HepG2 (cell line): ENCODE data around the gene AAMP. TPM values are rescaled to one million over a fixed set of nuclear protein-coding genes. Genes with fewer than 3 reads are reported as not detected.

Experiments used
- ATF1 ChIP-seq: IDR thresholded peaks from 2 replicates; pipeline ENCODE4 v1.6.1; 2016; ENCODE audit warnings: mild to moderate bottlenecking, control low read depth
- FOSL1 ChIP-seq: sonication (generic); formaldehyde crosslinking; IDR thresholded peaks from 2 replicates; pipeline ENCODE4 v1.9.0; 2021; ENCODE audit warnings: missing genetic modification reagents, borderline replicate concordance
- FOXK1 ChIP-seq: sonication (generic); formaldehyde crosslinking; IDR thresholded peaks from 2 replicates; pipeline ENCODE4 v1.4.0; 2020; ENCODE audit warnings: low read depth, missing genetic modification reagents, borderline replicate concordance
- HES4 ChIP-seq: sonication (generic); formaldehyde crosslinking; IDR thresholded peaks from 2 replicates; pipeline ENCODE4 v1.9.0; 2021; ENCODE audit warnings: mild to moderate bottlenecking, missing genetic modification reagents, borderline replicate concordance
- HOXA5 ChIP-seq: sonication (generic); formaldehyde crosslinking; IDR thresholded peaks from 2 replicates; pipeline ENCODE4 v1.4.0; 2020; ENCODE audit warnings: missing genetic modification reagents
- KLF16 ChIP-seq, 2 experiments: sonication (generic) in 1 of 2; formaldehyde crosslinking in 1 of 2; IDR thresholded peaks; 2 replicates each; pipeline versions ENCODE4 v1.6.1 to v1.8.0; 2016 to 2023; ENCODE audit warnings: missing genetic modification reagents in 2 of 2, missing compliant biosample characterization in 1 of 2
- NFKBIZ ChIP-seq: IDR thresholded peaks from 2 replicates; pipeline ENCODE4 v1.6.1; 2018; ENCODE audit warnings: missing genetic modification reagents, missing compliant biosample characterization
- TCF12 ChIP-seq, 2 experiments: fragments of 450-650 bp in 1 of 2; sonication (generic) in 1 of 2; formaldehyde crosslinking in 1 of 2; IDR thresholded peaks; 2 replicates each; pipeline versions ENCODE4 v1.6.1 to v1.8.0; 2017 to 2022; ENCODE audit warnings: antibody characterized with exemption in 1 of 2, mild to moderate bottlenecking in 1 of 2, missing genetic modification reagents in 1 of 2, moderate library complexity in 1 of 2
- TCF7L2 ChIP-seq: IDR thresholded peaks from 2 replicates; pipeline ENCODE4 v1.6.1; 2011; ENCODE audit warnings: mild to moderate bottlenecking, low read depth, low read length, moderate library complexity
- ZNF678 ChIP-seq: sonication (generic); formaldehyde crosslinking; IDR thresholded peaks from 2 replicates; pipeline ENCODE4 v1.4.0; 2020; ENCODE audit warnings: mild to moderate bottlenecking, missing genetic modification reagents
- polyA plus RNA-seq, 8 experiments: library from polyadenylated mRNA; depleted of rRNA in 3 of 8; stranded (reverse) in 7 of 8; unstranded in 1 of 8; fragments of >200 nt; fragmentation: Illumina TruSeq in 4 of 8; extraction: Trizol in 4 of 8; gene quantifications; 2 replicates each; pipeline versions ENCODE4 v1.2.1 to v1.2.3, GENCODE V29; 2011 to 2016; ENCODE audit warnings: low read depth in 4 of 8, missing spikeins in 1 of 8, mixed read lengths in 1 of 8; ENCODE audit not compliant: insufficient read depth in 1 of 8
- total RNA-seq, 5 experiments: library from RNA; depleted of rRNA; stranded (reverse); fragments of >200 nt; fragmentation: Illumina TruSeq; extraction: Trizol; gene quantifications; 2 replicates each; pipeline ENCODE4 v1.2.3, GENCODE V29; 2016; ENCODE audit warnings: low read depth in 1 of 5
- TF ChIP-seq, protein P1 (sequence below): sonication (generic); formaldehyde crosslinking; conservative IDR thresholded peaks from 2 replicates; pipeline ENCODE4 v1.8.1; 2023; ENCODE audit warnings: missing genetic modification reagents
- TF ChIP-seq, protein P2 (sequence below): sonication (generic); formaldehyde crosslinking; IDR thresholded peaks from 2 replicates; pipeline ENCODE4 v1.8.0; 2022; ENCODE audit warnings: mild to moderate bottlenecking, missing genetic modification reagents, borderline replicate concordance
- TF ChIP-seq, protein P3 (sequence below): fragments of 450-650 bp; IDR thresholded peaks from 2 replicates; pipeline ENCODE4 v1.6.1; 2017
- TF ChIP-seq, protein P4 (sequence below): sonication (generic); formaldehyde crosslinking; IDR thresholded peaks from 2 replicates; pipeline ENCODE4 v1.4.0; 2020; ENCODE audit warnings: mild to moderate bottlenecking, missing genetic modification reagents
- TF ChIP-seq, protein P5 (sequence below): sonication (generic); formaldehyde crosslinking; IDR thresholded peaks from 2 replicates; pipeline ENCODE4 v1.5.0; 2020; ENCODE audit warnings: missing genetic modification reagents
- TF ChIP-seq, protein P6 (sequence below): sonication (generic); formaldehyde crosslinking; IDR thresholded peaks from 2 replicates; pipeline ENCODE4 v1.4.0; 2020; ENCODE audit warnings: missing genetic modification reagents

The AAMP gene
- total and polyA plus RNA-seq, 2 of the 13 experiments (the other 11 are each of a cell fraction or from before 2014, with no cell fraction given) = 110 to 186 TPM

DNA sequence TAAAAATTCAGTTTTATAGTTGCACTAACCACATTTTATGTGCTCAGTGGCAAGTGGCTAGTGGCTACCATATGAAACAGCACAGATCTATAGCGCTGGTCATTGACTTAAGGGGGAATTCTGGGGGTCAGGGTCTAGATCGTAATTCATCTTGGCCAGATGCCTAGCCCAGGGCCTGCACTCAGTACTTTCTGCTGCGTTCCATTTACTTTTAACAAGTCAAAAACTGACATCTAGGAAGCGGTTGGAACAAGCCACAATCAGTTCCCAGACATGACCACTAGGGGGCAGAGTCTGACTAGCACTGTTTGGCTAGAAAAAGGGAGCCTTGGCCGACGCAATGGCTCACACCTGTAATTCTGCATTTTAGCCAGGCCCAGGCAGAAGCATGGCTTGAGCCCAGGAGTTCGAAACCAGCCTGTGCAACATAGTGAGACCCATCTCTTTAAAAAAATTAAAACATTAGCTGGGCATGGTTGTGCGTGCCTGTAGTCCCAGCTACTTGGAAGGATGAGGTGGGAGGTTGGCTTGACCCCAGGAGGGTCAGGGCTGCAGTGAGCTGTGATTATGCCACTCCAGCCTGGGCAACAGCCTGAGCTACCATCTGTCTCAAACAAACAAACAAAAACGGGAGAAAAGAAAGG is 31.4 kb upstream of the AAMP start (continued):
- TF ChIP-seq, protein P1, sequence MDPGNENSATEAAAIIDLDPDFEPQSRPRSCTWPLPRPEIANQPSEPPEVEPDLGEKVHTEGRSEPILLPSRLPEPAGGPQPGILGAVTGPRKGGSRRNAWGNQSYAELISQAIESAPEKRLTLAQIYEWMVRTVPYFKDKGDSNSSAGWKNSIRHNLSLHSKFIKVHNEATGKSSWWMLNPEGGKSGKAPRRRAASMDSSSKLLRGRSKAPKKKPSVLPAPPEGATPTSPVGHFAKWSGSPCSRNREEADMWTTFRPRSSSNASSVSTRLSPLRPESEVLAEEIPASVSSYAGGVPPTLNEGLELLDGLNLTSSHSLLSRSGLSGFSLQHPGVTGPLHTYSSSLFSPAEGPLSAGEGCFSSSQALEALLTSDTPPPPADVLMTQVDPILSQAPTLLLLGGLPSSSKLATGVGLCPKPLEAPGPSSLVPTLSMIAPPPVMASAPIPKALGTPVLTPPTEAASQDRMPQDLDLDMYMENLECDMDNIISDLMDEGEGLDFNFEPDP = no peak
- no peak for TF ChIP-seq TCF7L2
- peak; percentile 66; the same call in 1 of the 2 replicates for TF ChIP-seq HOXA5 (CRISPR knock-in tag)
- TF ChIP-seq ZNF678 (CRISPR knock-in tag) = no peak
- 0 out of 2 replicates have a peak, but pooled peaks have one; percentile 49 for TF ChIP-seq ATF1 (CRISPR knock-in tag)
- TF ChIP-seq, protein P2, sequence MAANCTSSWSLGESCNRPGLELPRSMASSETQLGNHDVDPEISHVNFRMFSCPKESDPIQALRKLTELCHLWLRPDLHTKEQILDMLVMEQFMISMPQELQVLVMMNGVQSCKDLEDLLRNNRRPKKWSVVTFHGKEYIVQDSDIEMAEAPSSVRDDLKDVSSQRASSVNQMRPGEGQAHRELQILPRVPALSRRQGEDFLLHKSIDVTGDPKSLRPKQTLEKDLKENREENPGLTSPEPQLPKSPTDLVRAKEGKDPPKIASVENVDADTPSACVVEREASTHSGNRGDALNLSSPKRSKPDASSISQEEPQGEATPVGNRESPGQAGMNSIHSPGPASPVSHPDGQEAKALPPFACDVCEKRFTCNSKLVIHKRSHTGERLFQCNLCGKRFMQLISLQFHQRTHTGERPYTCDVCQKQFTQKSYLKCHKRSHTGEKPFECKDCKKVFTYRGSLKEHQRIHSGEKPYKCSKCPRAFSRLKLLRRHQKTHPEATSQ (CRISPR knock-in tag) = no peak
- TF ChIP-seq, protein P3, sequence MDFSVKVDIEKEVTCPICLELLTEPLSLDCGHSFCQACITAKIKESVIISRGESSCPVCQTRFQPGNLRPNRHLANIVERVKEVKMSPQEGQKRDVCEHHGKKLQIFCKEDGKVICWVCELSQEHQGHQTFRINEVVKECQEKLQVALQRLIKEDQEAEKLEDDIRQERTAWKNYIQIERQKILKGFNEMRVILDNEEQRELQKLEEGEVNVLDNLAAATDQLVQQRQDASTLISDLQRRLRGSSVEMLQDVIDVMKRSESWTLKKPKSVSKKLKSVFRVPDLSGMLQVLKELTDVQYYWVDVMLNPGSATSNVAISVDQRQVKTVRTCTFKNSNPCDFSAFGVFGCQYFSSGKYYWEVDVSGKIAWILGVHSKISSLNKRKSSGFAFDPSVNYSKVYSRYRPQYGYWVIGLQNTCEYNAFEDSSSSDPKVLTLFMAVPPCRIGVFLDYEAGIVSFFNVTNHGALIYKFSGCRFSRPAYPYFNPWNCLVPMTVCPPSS = no peak
- no peak for TF ChIP-seq HES4
- no peak for TF ChIP-seq FOSL1 (CRISPR knock-in tag)
- TF ChIP-seq, protein P4, sequence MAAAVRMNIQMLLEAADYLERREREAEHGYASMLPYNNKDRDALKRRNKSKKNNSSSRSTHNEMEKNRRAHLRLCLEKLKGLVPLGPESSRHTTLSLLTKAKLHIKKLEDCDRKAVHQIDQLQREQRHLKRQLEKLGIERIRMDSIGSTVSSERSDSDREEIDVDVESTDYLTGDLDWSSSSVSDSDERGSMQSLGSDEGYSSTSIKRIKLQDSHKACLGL (CRISPR knock-in tag) = no peak
- TF ChIP-seq TCF12 (IDR thresholded peaks at IDR 0.05) = no peak
- no peak for TF ChIP-seq TCF12 (CRISPR knock-in tag; IDR thresholded peaks at IDR 0.05)
- TF ChIP-seq, protein P5, sequence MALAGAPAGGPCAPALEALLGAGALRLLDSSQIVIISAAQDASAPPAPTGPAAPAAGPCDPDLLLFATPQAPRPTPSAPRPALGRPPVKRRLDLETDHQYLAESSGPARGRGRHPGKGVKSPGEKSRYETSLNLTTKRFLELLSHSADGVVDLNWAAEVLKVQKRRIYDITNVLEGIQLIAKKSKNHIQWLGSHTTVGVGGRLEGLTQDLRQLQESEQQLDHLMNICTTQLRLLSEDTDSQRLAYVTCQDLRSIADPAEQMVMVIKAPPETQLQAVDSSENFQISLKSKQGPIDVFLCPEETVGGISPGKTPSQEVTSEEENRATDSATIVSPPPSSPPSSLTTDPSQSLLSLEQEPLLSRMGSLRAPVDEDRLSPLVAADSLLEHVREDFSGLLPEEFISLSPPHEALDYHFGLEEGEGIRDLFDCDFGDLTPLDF (CRISPR knock-in tag) = 0 out of 2 replicates have a peak, but pooled peaks have one; percentile 31
- TF ChIP-seq NFKBIZ (CRISPR knock-in tag) = 0 out of 2 replicates have a peak, but pooled peaks have one; percentile 23
- TF ChIP-seq, protein P6, sequence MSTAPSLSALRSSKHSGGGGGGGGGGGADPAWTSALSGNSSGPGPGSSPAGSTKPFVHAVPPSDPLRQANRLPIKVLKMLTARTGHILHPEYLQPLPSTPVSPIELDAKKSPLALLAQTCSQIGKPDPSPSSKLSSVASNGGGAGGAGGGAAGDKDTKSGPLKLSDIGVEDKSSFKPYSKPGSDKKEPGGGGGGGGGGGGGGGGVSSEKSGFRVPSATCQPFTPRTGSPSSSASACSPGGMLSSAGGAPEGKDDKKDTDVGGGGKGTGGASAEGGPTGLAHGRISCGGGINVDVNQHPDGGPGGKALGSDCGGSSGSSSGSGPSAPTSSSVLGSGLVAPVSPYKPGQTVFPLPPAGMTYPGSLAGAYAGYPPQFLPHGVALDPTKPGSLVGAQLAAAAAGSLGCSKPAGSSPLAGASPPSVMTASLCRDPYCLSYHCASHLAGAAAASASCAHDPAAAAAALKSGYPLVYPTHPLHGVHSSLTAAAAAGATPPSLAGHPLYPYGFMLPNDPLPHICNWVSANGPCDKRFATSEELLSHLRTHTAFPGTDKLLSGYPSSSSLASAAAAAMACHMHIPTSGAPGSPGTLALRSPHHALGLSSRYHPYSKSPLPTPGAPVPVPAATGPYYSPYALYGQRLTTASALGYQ = peak; percentile 51; the same call in 1 of the 2 replicates
- TF ChIP-seq KLF16 (CRISPR knock-in tag; IDR thresholded peaks at IDR 0.05) = peak in 1 of 2 experiments; percentile 83; a peak in 2 of 4 replicates
- TF ChIP-seq FOXK1 = peak; percentile 67; the same call in 1 of the 2 replicates
